ENCODE results near the gene ADCYAP1R1. TPM values are rescaled to one million over a fixed set of nuclear protein-coding genes. Genes with fewer than 3 reads are reported as not detected.

ADCYAP1R1 gene
- total and polyA plus RNA-seq, 11 donors, result 0.42 to 7.7 (median 1.6) TPM

DNA sequence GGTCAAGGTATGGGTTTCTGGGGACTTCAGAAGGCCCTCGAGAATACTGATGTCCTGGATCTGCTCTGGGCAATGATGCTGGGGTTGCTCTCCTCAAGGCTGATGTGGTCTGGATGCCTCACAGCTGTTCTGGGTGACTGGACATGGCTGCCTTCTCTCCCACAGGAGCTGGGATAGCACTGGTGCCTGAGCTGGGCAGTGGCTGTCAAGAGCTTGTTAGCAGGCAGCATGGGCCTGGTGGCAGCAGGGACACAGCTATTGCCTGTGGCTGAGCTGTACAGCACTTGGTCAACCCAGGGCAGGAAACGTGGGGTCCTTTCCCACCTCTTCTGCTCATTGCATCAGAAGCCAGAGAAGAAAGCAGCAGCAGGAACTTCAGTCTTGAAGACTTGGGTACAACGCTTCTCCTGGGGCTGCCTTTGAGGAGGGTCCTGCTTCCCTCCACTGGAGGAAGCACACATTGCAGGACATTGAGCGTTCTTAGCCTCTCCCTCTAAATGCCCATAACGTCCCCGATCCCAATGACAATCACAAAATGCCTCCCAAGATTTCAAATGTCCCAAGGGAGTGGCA is 13.0 kb downstream of the ADCYAP1R1 start:
- intact Hi-C loops (cut with DNase I), result no loop called here
- DNase-seq (no peak), ATAC-seq (no peak)
- Histone ChIP-seq H3K27me3 (no peaks in the 10 kb centered on the region), H3K27ac (no peak overlapping the region), H3K36me3 (no peaks in the 10 kb centered on the region), H3K9me3 (no peaks in the 10 kb centered on the region), H3K4me1 (peaks cover 0 to 7% (median 0%) of the 10 kb centered on the region in 12 donors), H3K4me3 (no peak overlapping the region)
- WGBS, 4 donors, result 59 to 80% (median 72%) methylated on average over 5 to 6 of the region's 6 CpGs
- TF ChIP-seq, protein P1, sequence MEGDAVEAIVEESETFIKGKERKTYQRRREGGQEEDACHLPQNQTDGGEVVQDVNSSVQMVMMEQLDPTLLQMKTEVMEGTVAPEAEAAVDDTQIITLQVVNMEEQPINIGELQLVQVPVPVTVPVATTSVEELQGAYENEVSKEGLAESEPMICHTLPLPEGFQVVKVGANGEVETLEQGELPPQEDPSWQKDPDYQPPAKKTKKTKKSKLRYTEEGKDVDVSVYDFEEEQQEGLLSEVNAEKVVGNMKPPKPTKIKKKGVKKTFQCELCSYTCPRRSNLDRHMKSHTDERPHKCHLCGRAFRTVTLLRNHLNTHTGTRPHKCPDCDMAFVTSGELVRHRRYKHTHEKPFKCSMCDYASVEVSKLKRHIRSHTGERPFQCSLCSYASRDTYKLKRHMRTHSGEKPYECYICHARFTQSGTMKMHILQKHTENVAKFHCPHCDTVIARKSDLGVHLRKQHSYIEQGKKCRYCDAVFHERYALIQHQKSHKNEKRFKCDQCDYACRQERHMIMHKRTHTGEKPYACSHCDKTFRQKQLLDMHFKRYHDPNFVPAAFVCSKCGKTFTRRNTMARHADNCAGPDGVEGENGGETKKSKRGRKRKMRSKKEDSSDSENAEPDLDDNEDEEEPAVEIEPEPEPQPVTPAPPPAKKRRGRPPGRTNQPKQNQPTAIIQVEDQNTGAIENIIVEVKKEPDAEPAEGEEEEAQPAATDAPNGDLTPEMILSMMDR (IDR thresholded peaks at IDR 0.05), result no peak
- no peak for TF ChIP-seq POLR2A (IDR thresholded peaks at IDR 0.05)

DNA sequence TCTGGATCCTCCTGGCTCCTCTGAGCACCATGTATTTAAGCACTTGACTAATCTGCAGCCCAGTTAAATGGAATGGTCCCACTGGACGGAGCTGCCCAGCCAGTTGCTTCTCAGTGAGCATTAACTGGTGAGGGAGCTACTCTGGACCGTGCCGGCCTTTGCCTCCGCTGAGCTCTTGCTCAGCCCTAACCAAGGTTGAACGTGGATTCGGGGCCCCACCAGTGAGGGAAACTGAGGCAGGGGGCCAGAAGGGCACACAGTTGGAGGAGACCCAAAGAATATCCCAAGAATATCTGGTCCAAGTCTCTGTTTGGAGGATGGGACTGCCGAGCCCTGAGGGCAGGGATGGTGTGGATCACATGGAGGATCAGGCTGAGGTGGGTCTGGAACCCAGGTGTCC is 13.7 kb downstream of the ADCYAP1R1 start:
- 93 to 100% (median 95%) methylated on average over 6 to 7 of the region's 7 CpGs for WGBS, 4 donors
- Histone ChIP-seq H3K36me3 (no peaks in the 10 kb centered on the region), H3K4me3 (no peak overlapping the region), H3K27ac (no peak overlapping the region), H3K4me1 (peaks cover 0 to 12% (median 0%) of the 10 kb centered on the region in 12 donors), H3K27me3 (no peaks in the 10 kb centered on the region), H3K9me3 (no peaks in the 10 kb centered on the region)
- no peak for TF ChIP-seq POLR2A (IDR thresholded peaks at IDR 0.05)
- TF ChIP-seq, protein P1 (IDR thresholded peaks at IDR 0.05), result no peak
- DNase-seq (no peak), ATAC-seq (no peak)
- intact Hi-C loops (cut with DNase I), result no loop called here

DNA sequence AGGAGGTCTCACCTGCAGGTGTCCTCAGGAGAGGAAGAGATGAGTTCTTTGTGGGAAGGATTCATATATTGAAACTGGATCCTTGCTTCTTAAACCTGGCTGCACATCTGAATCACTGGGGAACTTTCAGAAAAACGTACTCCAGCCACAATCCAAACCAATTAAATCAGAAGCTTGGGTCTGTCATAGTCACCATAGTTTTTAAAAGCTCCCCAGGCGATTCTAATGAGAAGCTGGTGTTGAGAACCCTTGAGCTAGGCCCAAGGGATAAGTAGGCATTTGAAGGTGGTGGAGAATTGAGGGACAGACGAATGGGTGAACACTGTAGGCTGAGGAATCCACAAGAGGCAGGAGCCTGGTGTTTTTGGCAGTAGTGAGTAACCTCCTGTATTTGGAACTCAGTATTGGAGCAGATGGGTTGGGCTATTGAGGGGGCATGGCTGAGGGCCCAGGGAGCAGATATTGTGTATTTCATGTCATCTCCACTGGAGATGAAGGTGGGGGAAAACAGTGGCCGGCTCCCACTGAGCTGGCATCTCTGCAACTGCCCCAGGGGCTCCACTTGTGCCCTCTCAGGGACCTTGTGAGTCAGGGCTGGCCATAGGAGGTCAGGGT is 14.5 kb downstream of the ADCYAP1R1 start:
- Histone ChIP-seq H3K27ac (no peak overlapping the region), H3K9me3 (no peaks in the 10 kb centered on the region), H3K4me1 (peaks cover 0 to 12% (median 0%) of the 10 kb centered on the region in 12 donors), H3K4me3 (no peak overlapping the region), H3K27me3 (no peaks in the 10 kb centered on the region), H3K36me3 (no peaks in the 10 kb centered on the region)
- ATAC-seq, result no peak
- intact Hi-C loops (cut with DNase I), result no loop called here
- no peak for DNase-seq
- WGBS, 4 donors, result 66 to 83% (median 77%) methylated on average over 4 of the region's 4 CpGs
- TF ChIP-seq, protein P1 (IDR thresholded peaks at IDR 0.05), result no peak
- no peak for TF ChIP-seq POLR2A (IDR thresholded peaks at IDR 0.05)

GRCh38 chr7:31067491-31067890 is 15.4 kb downstream of the ADCYAP1R1 start:
- Histone ChIP-seq H3K36me3 (no peaks in the 10 kb centered on the region), H3K9me3 (no peaks in the 10 kb centered on the region), H3K27me3 (no peaks in the 10 kb centered on the region), H3K27ac (no peak overlapping the region), H3K4me1 (peaks cover 0 to 12% (median 0%) of the 10 kb centered on the region in 12 donors), H3K4me3 (no peak overlapping the region)
- ATAC-seq (no peak), DNase-seq (no peak)
- intact Hi-C loops (cut with DNase I), result no loop called here
- no peak for TF ChIP-seq POLR2A (IDR thresholded peaks at IDR 0.05)
- TF ChIP-seq, protein P1 (IDR thresholded peaks at IDR 0.05), result no peak
- 78 to 100% (median 91%) methylated on average over 3 of the region's 3 CpGs for WGBS, 4 donors
